ENCODE results near the gene SERGEF. TPM values are rescaled to one million over a fixed set of nuclear protein-coding genes. Genes with fewer than 3 reads are reported as not detected.

The SERGEF gene
- total and polyA plus RNA-seq, 10 donors: 29.0 to 55.5 (median 38.8) TPM

GRCh38 chr11:17747131-17747955 is 265.5 kb downstream of the SERGEF start:
- intact Hi-C loops (cut with DNase I; ENCODE audit: low total_unique reads): no loop called here
- peak; percentile 54 for DNase-seq
- H3K9me3 ChIP-seq: no peaks in the 10 kb centered on the region
- H3K36me3 ChIP-seq: no peaks in the 10 kb centered on the region
- H3K4me3 ChIP-seq: no peak overlapping the region
- H3K4me1 ChIP-seq: no peaks in the 10 kb centered on the region
- H3K27me3 ChIP-seq (replicated peaks in 1 of 7): peaks cover 0 to 45% (median 0%) of the 10 kb centered on the region in 7 donors
- no peak overlapping the region for H3K27ac ChIP-seq
- TF ChIP-seq POLR2A (IDR thresholded peaks at IDR 0.05): no peak
- TF ChIP-seq POLR2AphosphoS5 (IDR thresholded peaks at IDR 0.05): no peak
- TF ChIP-seq CTCF (IDR thresholded peaks at IDR 0.05 in 8 of 11, conservative IDR thresholded peaks at IDR 0.05 in 3 of 11): no peak
- WGBS, 5 donors: 73 to 85% (median 80%) methylated on average over 12 to 19 of the region's 19 CpGs

- Histone ChIP-seq H3K27ac (no peak overlapping the region), H3K4me3 (no peak overlapping the region), H3K27me3 (replicated peaks in 1 of 7) (peaks cover 0 to 43% (median 0%) of the 10 kb centered on the region in 7 donors), H3K9me3 (no peaks in the 10 kb centered on the region), H3K4me1 (no peaks in the 10 kb centered on the region), H3K36me3 (no peaks in the 10 kb centered on the region)
- DNase-seq: peak; percentile 47
- WGBS, 5 donors: 73 to 78% (median 76%) methylated on average over 10 to 11 of the region's 11 CpGs
- intact Hi-C loops (cut with DNase I; ENCODE audit: low total_unique reads): no loop called here
- TF ChIP-seq CTCF (IDR thresholded peaks at IDR 0.05 in 8 of 11, conservative IDR thresholded peaks at IDR 0.05 in 3 of 11) (no peak), POLR2A (IDR thresholded peaks at IDR 0.05) (no peak), POLR2AphosphoS5 (IDR thresholded peaks at IDR 0.05) (no peak)
Measured at GRCh38 chr11:17746096-17746495, 266.8 kb downstream of the SERGEF start.

- Histone ChIP-seq H3K27me3 (replicated peaks in 1 of 7) (peaks cover 0 to 52% (median 5%) of the 10 kb centered on the region in 7 donors), H3K27ac (no peak overlapping the region), H3K4me3 (no peak overlapping the region), H3K9me3 (no peaks in the 10 kb centered on the region), H3K4me1 (no peaks in the 10 kb centered on the region), H3K36me3 (no peaks in the 10 kb centered on the region)
- intact Hi-C loops (cut with DNase I; ENCODE audit: low total_unique reads): no loop called here
- 77 to 87% (median 84%) methylated on average over 20 of the region's 20 CpGs for WGBS, 5 donors
- DNase-seq: peak; percentile 66
- no peak for TF ChIP-seq POLR2A (IDR thresholded peaks at IDR 0.05)
- TF ChIP-seq CTCF (IDR thresholded peaks at IDR 0.05 in 8 of 11, conservative IDR thresholded peaks at IDR 0.05 in 3 of 11): no peak
- no peak for TF ChIP-seq POLR2AphosphoS5 (IDR thresholded peaks at IDR 0.05)
Measured at GRCh38 chr11:17745023-17745772, 267.6 kb downstream of the SERGEF start.

Data from spleen (tissue), 11 donors.